SIG-M5 (cell line): Measurements from ENCODE around the gene ATG14.
"Not testable (repeated sequence)": the region's sequence is repeated elsewhere in the genome, so short reads cannot be mapped to it uniquely, and the experiment has no call there.

Source experiments
- DNase-seq: peaks from one replicate; lab custom pipeline; 2025; lab: John Stamatoyannopoulos, UW

The ATG14 gene

DNA sequence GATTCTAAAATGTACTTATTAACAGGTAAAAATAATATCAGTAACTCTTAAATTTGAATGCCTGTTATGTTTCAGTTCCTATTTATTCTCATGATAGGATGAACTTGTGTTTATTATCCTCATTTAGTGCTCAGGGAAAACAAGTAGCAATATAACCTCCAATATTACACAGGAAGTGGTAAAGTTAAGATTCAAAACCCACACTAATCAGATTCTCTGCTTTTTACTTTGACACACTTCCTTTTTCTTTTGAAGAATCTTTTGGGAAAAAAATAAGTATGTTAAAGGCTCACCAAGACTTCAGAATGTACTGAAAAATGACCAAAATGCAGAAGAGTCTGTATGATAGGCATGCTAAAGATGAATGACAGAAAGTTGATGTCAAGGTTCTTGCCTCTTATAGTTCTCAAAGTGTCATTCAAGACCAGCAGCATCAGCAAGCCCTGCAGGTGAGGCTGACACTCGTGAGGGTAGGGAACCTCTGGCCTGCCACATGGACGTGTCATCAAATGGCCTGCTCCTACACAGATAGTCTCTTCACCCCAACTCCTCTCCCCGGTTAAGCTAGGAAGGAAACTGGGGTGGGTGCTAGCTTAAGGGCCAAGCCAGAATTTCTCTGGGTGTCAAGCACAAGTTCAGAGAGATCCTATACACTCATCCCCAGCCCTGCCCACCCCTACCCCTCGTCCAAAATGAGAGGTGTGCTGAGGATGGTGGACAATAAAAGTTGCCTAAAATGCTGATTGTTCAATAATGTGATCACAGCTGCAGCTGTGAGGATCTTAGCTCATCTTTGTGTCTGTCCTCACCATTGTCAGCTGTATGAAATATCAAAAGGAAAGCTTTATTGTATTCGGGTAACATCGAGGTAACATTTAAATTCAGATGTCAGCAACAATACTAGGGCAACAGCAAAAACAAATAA is 22.5 kb upstream of the ATG14 start:
- no peak for DNase-seq

DNA sequence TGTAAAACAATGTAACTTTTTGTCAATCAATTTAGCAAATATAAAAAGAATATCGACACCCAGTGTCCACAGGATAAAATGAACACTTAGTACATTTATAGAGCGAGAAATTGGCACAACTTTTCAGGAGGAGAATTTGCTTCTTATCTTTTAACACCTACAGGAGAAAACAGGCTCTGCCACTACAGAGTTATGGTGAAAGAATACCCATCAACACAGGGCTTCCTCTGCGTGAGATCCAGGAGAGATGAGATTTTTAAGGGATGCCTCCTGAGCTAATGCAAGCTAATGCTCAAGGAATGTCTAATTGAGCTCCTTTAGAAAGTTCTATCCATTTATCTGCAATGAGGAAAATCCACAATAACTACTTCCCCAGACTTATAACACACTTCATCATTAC is 21.0 kb upstream of the ATG14 start:
- no peak for DNase-seq

- DNase-seq: no peak
These were observed 18.5 kb upstream of the ATG14 start for GRCh38 chr14:55430024-55430690.

DNA sequence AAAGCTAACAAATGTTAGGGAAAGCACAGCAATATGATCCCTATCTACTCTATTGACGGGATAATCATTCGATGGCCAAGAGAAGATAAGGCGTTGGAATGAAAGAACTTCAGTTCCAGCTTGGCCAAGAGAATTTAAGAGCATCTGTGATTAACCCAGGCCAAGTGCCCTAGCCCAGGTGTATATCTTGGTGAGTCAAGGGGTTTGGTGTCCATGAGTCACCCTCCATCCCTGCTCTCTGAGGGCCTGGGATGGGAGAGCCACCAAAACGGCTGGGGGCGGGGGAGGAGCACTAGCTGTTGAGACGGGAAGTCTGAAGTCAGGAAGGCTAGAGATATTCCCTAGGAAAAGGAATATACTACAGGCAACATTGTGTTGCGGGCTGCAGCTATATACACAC is 15.8 kb upstream of the ATG14 start:
- no peak for DNase-seq

DNA sequence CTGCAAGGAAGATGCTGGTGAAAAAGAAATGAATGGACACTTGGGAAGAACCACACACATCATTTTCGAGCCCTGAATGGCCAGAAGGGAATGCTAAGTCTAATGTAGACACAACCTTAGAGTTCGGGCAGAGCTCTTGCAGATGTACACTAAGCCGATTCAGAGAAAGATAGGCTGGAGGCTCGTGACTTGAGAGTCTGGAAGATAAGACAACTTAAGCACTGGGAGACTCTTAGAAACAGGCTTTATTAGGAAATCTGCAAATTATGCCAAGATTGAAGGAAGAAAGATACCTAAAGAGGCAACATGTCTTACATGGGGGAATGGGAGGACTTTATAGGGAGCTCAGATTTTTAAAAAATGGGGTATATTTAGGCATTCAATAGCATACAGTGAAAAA is 15.3 kb upstream of the ATG14 start:
- DNase-seq: no peak

DNA sequence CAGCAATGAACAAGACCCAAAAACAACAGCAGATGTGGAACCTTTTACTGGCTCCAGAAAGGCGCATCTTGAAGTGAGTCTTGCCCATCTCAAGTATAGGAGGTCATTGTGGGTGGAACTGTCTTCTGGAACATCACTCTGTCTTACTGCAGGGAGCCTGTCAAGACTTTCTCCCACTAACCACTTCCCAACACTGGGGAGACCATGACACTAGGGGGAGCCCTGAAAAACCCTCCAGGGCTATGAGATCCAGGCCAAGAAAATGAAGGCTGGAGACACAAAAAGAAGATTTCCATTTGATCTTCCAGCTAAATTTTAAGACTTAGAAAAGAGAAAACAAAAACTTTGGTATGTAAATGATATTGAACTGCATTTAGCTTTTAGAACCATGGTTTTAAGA is 13.5 kb upstream of the ATG14 start:
- no peak for DNase-seq

DNA sequence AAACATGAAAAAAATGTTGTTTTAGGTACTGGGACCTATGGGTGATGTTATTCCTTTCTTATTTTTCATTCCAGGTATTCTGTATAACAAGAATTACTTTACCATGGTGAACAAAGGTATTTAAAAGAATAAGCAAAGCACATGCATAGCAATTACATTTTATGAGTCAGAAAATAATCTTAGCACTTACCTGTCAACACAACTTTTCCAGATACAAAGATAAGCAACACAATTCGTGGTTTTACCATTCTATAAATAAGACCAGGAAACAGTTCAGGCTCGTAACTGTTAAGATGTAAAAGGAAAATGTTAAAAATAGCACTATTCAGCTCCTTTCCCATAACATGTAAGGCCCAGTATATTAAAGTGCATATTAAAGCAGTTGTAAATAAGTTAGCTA is 12.3 kb upstream of the ATG14 start:
- DNase-seq: no peak

GRCh38 chr14:55422338-55422737 is 10.7 kb upstream of the ATG14 start:
- DNase-seq: not testable (repeated sequence)

DNA sequence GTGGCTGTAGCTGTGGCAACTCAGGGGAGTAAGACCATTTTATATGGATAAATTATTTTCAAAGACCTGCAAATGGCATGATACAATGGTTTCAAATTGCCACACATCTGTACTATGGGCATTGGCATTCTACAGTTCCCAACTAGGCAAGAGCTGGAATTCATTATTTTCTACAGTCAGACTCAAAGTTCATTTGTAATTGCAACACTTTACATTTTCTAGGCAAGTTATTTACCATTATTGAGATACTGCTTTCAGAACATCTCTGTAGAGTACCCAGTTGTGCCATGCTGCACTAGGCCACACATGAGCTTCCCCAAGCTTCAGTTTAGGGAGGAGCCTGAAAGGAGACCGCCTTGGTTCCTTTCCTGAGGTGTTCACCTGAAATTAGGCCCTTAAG is 8.0 kb upstream of the ATG14 start:
- no peak for DNase-seq

- no peak for DNase-seq
These were observed 6.8 kb upstream of the ATG14 start for GRCh38 chr14:55418411-55418810.

DNA sequence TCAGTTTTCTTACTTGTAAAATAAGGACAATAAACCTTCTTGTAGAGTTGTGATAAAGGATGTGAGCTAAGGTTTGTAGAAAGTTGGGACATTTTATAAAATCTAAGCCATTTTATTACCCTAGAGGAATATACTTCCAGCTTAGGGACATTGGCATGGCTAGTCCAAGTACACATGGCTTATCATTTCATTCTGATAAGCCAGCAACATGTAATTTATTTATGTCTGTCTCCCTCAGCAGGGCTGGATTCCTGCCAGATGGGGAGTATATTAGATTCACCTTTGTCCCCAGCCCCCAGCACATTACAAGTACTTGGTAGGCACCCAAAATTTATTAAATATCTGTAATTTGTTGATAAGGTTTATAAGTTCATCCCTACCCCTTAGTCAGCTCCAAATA is 6.3 kb upstream of the ATG14 start:
- no peak for DNase-seq

DNA sequence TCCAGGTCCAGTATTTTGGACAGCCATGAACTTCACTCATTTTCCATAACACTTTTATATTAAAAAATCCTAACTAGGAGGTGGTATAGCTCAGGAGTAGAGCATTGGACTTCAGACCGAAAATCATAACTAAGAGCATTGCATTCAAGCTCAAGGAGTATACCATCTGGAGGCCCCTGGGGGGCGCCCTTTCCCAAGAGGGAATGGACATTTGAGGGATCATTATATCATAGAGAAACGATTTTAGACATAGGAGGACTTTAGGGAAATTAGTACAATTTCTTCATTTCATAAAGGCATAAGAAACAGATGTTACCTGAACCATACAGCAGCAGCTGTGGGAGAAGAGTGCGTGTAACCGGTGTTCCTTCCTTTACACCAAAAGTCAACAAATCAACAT is 5.2 kb upstream of the ATG14 start:
- no peak for DNase-seq

DNA sequence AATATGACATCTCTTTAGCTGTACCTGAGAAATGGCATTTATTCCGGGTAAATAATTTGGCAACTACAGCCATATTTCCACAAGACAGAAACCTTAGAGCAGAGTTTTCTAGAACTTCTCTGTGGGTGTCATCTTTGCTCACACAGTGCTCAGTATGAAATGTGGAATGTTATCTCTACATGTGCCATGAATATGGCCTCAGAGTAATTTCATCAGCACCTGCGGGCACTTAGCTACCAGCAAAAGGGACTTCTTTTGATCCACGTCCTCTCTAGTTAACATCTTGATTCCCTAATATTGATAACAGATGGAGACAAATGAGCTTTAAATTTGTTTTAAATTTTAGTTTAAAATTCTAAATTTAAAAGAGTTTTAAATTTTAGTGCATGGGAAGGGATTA is 2.9 kb upstream of the ATG14 start:
- no peak for DNase-seq

DNA sequence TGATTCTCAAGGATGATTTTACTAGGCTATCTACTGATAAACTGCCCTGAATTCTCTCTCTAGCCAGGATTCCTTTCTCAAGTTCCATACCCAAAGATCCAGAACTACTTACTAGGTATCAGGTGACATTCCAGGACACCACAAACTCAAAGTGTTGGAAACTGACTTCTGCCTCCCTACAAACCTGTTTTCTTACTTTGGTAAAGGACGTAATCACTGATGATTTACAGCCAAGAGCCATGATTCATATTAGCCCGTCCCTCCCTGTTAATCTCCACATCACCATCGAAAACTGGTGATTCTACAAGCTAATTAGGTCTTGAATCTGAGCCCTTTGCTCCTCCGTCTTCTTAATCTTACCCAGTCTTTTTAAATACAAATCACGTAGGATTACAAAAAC is 1.0 kb upstream of the ATG14 start:
- DNase-seq: no peak

DNA sequence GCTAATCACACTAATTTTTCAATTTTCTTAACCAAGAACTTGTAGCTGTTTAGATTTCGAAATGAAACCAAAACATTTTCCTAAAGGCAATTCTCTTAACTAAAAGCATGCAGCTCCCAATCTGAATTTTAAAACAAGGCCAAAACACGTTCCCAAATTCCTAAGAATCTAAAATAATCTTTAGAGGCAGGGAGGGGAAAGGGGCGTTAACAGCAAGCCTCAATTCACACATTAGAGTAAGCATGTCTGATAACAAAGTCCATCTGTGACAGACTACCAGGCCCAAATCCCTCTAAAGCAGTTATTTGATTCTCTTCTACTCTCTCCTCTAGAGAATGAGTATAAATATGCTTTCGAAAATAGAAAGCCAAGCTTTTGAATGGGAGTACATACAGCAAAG is 754 bp downstream of the ATG14 start:
- no peak for DNase-seq

DNA sequence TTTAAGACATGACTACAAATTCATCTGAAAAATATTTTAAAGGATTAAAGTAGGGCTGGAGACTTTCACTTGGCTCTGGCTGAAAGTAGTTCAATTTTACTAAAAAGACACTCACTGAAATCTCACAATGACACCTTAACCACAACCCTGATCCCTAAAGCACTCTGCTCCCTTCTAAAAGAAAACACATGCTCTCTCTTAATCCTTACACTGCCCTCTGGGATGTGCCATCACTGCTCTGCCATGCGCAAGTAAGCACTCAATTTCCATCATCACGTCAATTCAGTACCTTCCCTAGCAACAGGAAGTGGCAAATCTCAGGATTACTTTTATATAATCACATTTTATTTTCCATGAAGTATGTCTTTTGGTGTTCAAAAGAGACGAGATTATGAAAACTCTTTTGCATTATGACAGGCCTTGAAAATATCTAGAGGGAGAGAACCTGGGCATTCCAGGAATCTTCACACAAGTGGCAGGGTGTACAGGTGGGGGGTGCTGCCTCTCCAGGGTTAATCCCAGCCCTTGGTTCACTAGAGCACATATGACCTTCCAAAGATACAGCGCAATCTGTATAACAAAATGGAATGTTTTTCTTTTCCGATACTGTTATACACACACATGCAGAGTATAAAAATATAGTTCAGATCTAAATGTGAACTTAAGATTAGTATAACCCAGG is 7.3 kb downstream of the ATG14 start:
- no peak for DNase-seq

DNA sequence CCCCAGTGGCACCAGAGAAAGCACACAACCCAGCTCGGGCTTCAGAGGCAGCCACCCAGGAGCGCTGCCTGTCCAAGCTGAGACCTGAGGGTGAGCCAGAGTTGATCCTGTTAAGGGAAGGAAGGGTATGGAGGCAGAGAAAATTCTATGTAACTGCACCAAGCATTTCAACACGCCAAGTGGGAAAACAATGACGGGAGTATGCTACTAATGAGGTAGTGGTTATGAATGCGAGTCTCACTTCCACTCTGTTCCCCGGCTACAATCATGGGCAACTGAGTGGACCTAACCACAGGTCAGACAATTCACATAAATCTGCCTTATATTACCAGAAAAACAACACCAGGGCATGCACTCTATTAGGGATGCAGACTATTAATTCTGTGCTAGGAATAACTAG is 9.9 kb downstream of the ATG14 start:
- no peak for DNase-seq

DNA sequence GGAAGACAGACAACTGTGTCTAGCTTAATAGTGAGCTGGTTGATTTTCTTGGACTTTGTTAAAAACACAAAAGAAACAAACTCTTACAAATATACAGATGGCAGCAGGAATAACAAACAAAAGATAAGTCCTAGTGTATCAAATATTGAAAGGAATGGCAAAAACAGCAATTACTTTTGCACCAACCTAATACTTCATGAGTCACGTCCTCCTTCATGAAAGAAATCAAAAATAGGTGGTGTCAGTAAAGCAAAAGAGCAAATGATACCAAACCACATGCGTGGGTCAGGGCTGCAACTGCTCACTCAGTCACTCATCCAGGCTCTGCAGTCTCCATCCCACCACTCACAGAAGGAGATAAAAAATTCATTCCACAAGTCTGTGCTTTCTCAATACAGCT is 11.8 kb downstream of the ATG14 start:
- no peak for DNase-seq

GRCh38 chr14:55399183-55399582 is 12.4 kb downstream of the ATG14 start:
- DNase-seq: no peak

DNA sequence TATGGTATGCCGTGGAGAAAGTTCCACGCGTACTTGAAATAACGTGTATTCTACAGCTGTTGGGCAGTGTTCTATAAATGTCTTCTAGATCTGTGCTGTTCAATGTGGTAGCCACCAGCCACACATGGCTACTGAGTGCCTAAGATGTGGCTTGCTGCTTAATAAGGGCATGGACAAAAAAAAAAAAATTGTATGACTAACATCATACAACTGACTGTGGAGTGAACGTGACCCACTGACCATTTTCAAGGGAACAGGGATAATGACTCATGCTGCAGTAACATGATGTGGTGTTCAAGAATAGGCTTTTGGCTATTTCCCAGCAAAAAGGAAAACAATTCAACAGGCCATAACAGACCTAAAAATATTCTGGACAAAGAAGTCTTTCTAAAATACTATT is 13.0 kb downstream of the ATG14 start:
- no peak for DNase-seq

GRCh38 chr14:55389330-55389729 is 22.3 kb downstream of the ATG14 start:
- no peak for DNase-seq

DNA sequence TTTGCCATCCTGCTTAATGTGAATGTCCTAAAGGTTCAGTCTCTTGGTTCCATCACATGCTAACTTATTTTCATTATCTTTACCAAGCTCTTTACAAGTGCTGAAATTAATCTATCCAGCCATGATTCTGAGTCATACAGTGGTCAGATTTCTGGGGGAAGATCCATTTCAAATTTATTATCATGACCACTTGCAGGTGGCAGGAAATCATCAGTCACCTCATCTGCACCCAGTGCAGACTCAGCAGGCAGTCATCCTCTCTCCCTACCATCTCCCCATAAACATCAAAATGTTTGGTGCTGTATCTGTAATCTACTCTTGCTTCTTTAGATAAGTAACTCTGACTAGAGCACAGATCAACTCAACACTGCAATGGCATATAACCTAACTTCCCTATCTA is 23.5 kb downstream of the ATG14 start:
- DNase-seq: no peak

DNA sequence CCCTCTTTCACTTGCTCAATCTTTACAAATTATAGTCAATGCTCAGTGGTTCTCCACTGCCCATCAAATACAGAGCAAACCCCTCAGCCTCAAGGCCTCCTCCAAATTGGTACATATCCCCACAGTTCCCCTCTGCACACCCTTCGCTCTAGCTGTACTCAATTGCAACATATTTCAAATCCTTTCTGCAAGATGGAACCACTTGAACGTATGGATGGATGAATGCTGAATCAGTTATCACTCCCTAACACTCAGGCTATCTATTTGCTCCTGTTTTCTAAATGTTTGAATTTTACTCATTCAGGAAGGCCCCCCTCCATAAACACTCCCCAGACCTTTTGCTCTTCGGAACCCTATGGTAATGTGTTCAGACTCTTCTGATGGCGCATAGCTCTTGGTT is 24.5 kb downstream of the ATG14 start:
- no peak for DNase-seq
